Measurements from ENCODE around the gene FBXO41.
"Not testable (repeated sequence)": the region's sequence is repeated elsewhere in the genome, so short reads cannot be mapped to it uniquely, and the experiment has no call there.

Gene FBXO41

DNA sequence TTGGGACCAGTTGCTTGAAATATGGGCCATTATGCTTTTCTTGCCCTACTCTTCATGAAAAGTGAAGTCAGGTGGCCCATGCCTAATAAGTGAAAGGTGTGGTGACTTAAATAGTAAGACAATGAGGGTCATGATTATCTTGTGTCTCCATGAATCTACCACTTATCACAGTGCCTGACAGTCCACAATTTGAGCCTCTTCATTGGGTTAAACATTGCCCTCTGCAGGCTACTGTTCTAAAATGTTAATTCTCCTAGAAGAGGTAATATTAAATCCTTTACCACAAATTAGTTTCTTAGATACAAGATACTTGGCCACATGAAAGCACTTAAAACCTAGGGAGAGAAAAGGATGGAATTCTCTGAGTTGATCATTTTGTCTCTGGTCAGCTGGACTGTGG lies 5.0 kb upstream of the FBXO41 start:
- no peak for DNase-seq

DNA sequence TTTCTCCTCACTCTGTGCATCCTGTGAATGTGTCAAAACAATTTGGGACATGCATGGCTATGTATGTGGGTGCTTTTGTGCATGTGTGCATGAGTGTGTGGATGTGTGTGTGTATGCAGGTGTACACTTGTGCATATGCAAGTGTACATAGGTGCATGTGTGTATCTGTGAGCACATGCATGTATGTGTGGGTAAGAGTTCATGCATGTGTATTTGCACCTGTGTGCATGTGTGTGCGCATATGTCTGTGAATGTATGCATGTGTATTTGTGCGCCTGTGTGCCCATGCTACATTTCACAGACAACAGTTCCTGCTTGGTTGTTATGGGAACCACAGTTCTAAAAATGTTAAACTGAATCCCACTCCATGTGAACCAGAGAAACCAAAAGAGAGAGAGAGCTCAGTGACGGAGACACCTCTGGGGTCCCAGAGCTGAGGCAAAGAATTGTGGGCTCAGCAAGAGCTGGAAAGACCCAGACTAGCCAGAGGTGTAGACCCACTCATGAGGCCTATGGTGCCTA lies 1.9 kb upstream of the FBXO41 start:
- DNase-seq, result no peak

DNA sequence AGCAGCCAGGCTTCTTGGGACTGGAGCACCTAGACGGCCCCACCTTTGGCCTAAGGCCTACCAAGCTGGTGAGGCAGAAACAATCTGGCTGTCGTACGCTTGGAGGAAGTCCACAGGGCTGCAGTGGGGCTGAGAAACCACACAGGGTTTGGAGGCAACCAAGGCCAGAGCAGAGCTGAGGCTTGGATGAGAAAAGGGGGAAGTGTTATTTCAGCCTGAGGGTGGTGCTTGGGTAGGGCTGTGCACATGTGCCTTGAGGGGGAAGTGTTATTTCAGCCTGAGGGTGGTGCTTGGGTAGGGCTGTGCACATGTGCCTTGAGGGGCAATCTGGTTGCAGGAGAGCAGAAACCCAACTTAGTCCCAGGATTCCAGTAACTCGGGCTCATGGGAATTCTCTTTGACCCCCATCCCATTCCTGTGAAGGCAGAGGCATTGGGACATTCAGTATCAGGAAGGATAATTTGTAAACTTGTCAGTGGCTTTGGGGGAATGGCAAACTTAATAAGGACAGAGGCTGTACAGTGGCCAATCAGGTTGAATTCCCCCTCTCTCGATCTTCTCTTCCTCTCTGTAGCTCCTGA lies 971 bp upstream of the FBXO41 start:
- DNase-seq, result peak; percentile 25

DNA sequence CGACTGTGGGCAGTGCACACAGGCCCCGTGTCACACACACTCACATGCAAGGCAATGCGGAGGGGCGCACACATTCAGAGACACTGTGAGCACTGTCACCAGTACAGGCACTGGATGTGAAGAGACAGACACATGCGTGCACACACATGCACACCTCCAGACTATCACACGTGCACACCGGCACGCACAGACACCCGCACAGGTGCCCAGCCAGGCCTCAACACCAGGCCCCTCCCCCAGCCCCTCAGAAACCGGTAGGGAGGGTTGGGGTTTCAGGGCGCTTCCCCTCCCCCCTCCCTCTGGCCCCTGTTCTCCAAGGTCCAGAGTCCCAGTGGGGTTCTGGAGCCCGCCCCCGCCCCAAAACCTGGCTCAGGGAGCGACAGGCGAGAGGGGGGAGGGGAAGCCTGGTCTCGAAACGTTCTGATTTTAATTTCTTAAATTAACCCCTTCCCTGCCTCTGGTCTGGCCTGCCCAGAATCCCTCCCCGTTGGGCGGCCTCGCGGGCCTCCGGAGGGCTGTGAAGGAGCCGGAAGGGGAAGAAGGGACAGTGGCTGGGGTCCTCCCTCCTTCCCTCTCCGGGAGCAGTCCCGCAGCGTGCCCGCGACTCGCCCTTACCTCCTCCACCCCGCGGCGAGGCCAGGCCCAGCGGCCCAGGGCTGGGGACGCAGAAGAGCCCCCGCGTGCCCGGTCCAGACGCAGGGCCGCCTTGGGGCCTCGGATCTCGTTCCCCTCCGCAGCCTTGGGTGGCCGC lies 558 bp downstream of the FBXO41 start:
- DNase-seq, result no peak

DNA sequence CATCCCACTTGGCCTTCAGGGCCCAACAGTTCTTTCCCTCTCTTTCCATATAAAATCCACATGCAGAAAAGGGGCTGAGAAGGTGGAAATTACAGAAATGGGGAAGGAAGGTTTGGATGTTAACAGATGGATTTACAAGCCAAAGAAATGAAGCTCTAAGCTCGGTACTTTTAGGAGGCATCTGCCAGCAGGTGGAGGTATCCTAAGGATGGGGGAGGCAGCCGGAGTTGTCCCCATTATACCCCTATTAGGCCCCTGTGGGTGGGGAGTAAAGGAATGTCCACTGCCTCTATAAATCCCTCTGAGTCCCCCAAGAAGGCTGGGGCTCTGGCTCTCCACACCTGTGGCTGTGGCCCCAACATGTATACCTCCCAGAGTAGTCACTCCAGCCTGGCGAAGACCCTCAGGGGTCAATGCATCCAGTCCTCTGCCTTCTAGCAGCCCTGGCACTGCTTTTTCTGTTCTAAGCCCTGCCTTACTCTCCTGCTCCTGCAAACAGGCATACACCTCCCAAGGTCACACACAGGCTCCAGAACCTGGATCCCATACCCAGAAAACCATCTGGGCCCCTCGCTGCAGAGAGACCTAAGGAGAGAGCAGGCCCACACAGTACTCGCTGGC lies 1.2 kb downstream of the FBXO41 start:
- DNase-seq, result no peak

DNA sequence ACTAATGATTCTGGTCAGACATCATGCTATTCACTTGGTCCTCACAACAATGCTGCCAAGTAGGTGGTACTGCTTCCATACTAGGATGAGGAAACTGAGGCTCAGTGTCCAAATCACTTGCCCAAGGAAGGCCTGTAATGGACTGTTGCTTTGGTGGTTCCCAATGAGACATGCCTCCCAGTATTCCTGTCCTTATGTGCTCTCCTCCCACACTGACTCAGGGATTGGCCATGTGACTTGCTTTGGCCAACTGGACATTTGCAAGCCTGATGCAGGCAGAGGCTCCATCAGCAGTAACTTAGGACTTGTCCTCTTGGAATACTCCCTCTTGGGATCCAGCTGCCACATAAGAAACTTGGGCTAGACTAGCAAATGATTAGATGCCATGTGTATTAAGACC lies 3.0 kb downstream of the FBXO41 start:
- DNase-seq, result no peak

DNA sequence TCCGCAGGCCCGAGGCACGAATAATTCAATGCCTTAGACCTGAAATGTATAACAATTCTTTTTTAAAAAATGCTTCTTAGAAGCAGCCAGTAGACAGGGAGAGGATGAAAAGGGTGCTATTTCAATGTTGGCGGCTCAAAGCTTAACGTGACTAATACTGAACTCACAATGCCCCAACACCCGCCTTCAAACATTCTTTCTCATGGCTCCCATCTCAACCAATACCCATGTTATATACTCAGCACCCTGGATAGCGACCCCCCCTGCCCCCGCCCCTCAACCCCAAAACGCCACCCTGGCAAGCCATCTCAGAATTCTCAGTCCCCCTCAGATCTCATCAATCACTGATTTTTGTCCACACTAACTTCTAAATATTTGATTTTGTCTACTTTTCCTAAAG lies 4.4 kb downstream of the FBXO41 start:
- DNase-seq, result no peak

DNA sequence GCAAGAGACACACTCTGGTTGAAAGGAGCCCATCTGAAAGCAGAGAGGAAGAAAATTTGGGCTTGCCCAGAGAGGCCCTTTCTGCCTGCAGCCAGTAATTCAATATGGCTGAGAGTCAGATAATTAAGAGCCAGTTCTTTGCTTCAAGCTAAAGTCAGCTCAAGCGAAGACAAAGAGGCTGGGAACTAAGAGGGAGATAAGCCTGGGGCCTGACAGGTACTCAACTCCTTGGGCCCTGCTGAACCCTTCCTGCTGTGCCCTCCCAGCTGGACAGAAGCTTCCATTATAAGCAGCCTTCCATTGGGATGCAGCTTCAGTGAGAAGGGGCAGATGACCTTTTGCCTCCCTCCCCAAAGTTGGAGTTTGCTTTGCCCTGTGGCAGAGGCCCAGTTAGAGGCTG lies 12.0 kb downstream of the FBXO41 start:
- no peak for DNase-seq

DNA sequence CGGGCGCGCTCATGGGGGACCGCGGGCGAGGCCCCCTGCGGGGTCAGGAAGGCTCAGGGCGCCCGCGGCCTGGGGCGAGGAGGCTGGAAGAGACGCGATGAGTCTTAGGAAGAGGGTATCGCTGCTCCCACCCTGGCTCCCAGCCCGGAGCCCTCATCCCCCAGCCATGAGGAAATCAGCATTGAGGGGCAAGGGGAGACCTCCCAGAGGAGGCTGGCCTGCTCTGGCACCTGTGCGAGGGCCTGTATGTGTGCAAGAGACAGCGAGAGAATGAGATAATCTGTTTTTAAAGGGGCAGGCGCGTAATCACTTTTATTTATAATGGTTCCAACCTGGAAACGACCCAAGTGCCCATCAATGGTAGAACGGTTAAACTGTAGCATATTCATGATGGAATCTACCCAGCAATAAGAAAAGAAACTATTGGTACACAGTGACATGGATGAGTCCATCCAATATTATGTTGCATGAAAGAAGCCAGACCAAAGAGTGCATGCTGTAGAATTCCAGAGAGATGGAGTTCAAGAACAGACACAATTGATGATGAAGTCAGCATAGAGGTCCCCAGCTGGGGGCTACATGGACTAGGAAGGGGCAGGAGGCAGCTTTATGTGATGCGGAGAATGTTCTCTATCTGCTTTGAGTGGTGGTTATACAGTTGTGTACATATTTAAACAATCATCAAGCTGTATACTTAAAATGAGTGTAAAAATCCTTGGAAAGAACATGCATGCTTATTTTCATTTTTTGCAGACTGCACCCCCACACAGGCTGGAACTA lies 14.4 kb downstream of the FBXO41 start:
- no peak for DNase-seq

DNA sequence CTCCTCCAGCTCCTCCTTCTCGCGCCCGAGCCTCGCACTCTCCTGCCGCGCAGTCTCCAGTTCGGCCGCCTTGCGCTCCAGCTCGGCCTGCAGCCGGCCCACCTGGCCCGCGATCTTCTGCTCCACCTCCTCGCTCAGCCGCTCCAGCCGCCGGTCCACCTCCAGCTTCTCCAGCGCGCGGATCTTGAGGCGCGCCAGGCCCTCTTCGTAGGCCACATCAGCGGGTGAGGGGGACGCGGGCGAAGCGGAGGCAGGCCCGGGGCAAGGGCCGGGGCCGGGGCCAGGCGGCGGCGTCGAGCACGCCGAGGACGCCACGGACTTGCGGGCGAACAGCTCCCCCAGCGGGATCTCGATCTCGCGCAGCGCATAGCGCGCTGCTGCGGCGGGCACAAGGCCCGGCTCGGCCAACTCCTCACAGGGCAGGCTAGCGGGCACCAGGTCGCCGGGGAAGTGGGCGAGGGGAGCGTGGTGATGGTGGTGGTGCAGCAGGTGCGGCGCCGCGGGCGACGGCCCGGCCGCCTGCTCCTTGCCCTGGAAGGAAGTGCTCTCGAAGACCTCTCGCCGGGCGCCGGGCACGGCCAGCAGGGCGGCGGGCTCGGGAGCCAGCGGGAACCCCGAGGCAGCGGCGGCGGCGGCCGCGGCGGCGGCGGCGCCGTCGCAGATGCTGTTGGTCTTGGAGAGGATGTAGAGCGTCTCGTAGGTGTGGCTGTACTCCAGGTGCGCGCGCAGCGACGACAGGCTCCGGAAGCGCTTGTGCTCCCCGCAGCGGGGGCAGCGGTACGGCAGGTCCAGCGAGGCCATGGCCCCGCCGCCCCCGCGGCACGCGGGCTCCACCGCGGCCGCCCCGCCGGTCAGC lies 15.2 kb downstream of the FBXO41 start:
- DNase-seq, result peak; percentile 87

DNA sequence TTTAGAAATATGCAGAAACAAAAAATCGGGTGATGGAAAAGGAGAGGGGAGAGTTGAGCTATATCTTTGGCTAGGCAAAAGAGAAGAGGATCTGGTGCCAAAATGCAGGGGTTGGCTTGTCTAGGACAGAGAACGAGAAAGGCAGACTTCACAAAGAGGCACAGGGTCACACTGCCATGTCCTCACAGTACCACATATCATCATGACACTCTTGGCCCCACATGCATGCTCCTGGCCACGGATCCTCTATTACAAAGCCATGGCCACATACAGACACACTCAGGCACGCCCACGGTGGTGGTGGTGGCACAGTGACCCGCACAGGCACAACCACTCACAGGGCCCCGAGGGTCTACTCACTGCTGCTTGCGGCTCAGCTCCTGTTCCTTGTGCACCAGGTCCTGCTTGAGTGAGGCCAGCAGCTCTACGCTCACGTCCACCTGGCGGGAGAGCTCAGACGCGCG lies 15.9 kb downstream of the FBXO41 start:
- DNase-seq, result no peak

DNA sequence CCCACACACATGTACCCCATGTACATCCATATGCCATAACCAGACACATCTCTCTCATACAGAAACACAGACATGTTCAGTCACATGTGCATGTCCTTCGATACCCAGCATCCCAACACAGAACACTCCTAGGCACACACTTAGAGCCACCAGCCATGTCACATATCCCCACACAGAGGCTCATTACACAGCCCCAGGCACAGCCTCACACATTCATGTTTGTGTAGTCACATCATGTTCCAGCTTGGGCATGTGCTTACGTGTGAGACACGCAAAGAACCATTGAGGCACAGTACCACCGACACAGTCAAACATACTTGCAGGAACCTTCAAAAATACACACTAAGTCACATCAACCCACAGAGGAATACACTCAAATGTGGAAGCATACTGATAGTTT lies 17.3 kb downstream of the FBXO41 start:
- no peak for DNase-seq

DNA sequence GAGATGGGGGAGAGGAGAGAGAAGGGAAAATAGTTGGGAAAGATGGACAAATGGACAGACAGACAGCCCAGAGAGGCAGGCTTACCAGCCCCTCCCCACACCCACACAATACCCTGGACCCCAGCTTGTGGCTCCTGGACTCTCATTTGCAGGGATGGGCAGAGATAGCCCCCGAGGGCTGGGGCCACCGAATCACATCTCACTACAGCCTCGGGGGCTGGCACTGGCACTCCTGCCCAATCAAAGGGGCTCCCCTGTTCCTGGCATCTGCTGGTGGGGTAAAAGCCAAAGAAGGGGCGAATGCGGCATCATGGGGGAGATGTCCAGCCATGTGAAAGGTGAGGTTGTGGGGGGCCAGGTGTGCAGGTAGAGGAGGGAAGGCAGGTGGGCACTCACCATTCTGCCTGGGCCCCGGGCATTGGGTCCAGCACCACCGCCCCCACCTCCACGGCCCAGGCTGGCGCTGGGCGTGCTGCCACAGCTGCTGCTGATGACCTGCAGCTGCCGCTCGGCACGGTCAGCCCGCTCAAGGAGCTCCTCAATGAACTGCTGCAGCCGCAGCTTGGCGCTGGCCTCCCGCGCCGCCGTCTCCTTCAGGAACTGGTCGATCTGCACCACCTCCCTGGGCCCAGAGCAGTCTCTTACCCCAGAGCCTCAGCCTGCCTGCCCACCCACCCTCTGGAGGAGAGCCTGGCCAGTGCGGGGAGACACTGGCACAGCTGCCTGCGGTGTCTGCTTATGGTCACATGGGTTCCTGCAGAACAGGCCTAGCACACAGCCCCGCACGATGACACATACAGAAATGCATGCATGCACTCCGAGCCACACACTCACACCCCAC lies 18.0 kb downstream of the FBXO41 start:
- no peak for DNase-seq

DNA sequence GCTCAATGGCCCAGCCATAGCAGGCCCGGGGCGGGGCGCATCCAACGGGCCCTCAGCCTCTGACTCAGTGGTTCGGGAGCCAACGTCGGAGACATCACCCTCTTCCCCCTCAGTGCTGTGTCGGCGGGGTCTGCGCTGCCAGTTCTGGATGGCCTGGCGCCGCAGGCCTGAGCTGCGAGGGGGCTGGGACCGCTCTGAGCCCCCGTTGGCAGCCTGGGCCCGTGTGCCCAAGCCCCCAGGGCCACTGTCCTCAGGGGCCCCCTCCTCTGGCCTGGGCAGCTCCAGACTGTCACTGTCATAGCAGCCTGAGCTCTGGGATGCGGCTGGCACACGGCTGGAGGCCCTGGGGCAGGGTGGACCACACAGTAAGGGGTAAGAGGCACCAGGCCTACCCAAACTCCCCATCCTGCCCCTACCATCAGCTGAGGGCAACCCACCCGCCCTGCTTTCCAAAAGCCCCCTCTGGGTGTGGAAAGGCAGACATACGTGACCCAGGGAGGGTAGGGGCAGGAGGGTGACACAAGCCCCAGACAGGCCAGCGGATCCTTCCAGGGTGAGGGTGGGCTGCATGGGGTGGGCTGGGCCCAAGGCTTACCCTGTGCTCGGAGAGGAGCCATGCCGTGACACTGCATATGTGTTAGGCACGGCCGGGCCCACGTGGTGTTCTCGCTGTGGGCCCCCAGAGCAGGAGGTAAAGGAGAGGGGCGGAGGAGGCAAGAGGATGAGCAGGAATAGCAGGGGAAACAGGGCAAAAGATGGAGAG lies 18.8 kb downstream of the FBXO41 start:
- no peak for DNase-seq

DNA sequence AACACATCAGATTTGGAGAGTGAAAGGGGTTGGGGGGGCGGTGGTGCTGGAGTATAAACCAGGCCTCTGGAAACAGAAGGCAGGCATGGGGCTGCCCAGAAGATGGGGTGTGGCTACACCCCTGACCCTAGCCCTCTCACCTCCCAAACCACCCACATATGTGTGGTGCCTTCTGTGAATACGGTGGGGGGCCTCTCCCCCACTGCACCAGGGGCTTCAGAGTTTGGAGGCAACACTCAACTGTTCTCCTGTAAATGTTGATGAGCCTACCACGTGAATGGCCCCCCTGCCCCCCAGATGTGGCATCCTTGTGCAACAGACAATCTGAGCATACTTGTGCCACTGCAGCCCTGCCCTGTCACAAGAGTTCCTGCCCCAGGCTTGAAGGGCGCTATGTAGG lies 19.5 kb downstream of the FBXO41 start:
- DNase-seq, result no peak

DNA sequence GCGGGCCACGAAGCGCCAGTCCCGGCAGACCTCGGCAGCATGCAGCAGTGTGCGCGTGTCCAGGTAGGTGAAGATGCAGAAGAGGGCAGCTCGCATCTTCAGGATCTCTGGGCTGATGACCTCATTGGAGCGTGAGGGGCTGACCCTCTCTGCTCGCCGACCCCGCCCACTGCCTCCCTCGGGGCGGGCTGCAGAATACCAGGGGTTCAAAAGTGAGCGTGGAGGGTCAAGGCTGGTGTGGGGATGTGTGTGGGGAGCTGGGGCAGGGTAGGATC lies 20.0 kb downstream of the FBXO41 start:
- DNase-seq, result no peak

DNA sequence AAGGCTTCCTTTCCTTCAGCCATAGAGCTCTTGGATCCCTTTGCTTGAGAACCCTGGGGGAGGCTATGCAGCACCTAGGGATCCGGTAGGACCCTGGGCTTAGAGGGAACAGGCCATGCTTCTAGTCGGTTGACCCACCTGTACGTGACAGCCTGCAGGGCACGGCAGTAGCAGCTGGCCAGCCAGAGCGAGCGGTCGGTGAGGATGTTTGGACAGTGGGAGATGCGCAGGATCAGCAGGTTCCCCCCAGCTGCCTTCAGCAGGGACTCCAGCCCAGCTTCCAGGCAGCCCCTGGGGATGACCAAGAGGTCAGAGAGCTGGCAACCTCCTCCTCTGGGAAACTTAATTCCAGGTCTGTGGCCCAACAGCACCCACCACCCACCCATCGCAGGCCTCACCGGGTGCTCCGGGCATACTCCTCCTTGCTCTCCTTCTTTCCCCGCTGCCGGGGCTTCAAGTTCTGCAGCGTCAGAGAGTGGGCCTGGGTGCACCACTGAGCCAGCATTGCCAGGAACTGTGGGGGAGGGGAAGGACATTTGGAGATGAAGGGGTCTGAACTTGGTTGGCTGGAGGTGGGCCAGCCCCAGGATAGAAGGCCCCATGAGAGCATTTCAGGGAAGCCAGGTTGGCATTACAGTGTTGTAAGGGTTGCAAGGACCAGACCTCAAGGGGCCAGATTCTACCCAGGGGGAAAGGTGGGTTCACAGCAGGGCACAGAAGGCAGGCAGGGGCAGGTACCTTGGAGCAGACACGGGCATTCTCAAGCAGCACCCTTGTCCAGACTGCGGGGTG lies 20.5 kb downstream of the FBXO41 start:
- no peak for DNase-seq

DNA sequence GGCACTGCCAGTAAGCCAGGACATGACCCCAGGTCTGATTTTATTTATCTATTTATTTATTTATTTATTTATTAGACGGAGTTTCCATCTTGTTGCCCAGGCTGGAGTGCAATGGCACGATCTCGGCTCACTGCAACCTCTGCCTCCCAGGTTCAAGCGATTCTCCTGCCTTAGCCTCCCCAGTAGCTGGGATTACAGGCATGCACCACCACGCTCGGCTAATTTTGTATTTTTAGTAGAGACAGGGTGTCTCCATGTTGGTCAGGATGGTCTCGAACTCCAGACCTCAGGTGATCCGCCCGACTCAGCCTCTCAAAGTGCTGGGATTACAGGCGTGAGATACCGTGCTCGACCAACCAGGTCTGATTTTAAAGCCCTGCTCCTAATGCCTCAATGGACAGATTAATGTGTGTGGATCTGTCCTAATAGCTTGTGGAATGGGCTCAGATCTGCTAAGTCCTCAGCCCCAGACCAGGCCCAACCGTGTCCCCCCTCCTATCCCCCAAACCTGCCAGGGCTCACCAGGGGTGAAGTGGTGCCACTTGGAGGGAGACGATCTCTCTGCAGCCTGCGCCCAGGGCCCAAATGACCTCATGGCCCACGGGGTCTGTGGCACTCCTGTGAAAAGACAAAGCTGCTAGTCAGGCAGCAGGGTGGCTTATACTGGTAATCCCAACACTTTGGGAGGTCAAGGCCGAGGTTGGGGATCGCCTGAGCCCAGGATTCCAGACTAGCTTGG lies 21.4 kb downstream of the FBXO41 start:
- not testable (repeated sequence) for DNase-seq

DNA sequence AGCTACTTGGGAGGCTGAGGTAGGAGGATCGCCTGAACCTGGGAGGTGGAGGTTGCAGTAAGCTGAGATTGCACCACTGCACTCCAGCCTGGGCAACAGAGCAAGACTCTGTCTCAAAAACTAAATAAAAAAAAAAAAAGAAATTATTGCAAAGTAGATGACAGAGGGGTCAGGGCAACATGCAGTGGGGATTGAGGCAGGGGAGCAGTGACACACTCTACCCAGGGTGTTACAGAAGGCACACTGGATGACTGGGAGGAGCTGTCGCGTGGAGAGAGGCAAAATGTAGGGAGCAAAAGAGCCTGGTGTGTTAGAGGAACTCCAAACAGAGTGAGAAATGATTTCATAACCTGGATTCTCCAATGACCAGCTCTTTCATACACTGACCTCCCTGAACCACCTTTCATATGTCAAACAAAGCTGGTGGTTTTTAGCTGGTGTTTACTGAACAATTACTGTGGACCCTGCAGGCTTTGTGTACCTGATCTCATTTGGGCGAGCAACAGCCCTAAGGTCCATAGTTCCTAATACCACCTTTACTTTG lies 22.1 kb downstream of the FBXO41 start:
- no peak for DNase-seq

Data from CD4-positive, alpha-beta T cell treated with Interleukin-12 subunit alpha and Interleukin-12 subunit beta, for 1 hour (primary cell).